Measurements from ENCODE around the gene ZNF836.
A peak's percentile ranks its signal among the peaks of the same experiment; 100 is the strongest.
"Not testable (repeated sequence)": the region's sequence is repeated elsewhere in the genome, so short reads cannot be mapped to it uniquely, and the experiment has no call there.

Gene ZNF836

GRCh38 chr19:52171321-52172169, at the start of gene ZNF836:
TSS of gene ZNF836 (minus strand) at chr19:52171621. CDS start at chr19:52168072, 3,549 bp downstream.
- DNase-seq, result peak; percentile 90

DNA sequence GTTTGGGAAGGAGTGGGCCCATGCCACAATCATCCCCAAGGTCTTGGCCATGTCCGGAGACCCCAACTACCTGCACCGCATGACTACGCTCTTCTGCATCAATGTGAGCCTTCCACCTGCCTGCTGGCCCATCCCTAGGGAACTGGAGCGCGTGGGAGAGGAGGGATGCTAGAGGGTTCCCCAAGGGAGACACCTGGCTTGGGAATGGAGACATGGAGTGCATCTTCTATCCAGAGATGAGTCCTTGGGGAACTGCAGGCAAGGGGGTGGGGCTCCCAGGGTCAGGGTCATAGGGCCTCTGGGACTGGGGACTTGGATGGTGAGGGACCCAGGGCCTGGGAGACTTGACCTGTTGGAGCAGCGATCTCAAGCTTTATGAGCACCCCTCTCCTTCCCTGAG, 49.6 kb upstream of the ZNF836 start:
- no peak for DNase-seq

DNA sequence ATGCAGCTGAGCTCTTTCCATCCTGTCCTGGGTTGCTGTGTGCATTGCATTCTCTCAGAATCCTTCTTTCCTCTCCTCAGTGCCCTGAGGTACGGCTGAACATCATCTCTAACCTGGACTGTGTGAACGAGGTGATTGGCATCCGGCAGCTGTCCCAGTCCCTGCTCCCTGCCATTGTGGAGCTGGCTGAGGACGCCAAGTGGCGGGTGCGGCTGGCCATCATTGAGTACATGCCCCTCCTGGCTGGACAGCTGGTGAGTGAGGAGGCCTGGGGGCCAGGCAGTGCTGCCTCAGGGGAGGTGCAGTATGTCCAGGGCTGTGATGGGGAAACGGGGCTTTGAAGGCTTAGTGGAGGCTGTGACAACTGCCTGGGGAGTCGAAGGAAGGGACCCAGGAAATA, 48.2 kb upstream of the ZNF836 start:
- no peak for DNase-seq

DNA sequence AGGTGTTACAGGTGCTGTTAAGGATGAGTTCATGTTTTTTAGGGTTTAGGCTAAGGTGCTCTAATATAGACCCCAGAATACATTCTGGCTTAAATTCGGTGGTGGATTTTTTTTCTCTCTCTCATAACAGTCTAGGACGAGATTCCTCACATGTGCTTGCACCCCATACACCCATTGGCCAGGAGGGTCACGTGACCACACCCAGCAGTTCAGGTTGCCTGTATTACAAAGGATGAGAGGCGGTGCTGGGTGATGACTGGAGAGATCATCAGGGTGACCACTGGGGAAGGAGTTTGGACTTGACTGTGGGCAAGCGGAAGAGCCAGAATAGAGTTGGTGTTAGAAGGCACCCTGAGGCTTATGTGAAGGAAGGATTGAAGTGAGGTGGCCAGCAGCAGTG, 46.2 kb upstream of the ZNF836 start:
- no peak for DNase-seq

DNA sequence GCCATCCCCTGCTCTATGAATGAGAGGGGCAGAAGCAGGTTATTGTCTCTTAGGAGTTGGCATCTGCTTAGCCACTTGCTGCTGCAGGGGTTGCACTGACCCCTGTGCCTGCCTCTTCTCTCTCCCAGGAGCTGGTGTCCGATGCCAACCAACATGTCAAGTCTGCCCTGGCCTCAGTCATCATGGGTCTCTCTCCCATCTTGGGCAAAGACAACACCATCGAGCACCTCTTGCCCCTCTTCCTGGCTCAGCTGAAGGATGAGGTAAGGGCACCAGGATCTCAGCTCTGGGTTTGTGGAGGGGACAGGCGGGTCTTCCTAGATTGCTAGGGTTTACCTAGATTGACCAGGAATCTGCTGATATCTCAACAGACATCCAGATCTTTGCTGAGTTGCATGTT, 45.0 kb upstream of the ZNF836 start:
- DNase-seq, result no peak

DNA sequence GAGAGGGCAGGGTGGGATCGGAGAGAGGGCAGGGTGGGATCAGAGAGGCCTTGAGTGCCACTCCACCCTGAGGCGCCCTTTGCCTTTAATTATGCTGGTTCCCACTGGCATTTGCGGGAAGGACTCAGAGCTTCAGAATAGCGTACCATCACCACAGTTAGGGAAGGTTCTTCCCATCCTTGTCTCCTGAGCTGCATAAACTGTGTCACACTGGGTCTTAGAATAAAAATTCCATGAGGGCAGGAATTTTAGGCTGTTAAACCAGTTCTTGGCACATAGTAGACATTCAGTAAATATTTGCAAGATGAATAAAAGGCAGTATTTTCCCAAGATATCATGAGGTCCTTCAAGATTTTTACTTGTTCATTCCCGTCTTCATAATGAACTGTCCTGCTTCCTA, 42.8 kb upstream of the ZNF836 start:
- DNase-seq, result no peak

DNA sequence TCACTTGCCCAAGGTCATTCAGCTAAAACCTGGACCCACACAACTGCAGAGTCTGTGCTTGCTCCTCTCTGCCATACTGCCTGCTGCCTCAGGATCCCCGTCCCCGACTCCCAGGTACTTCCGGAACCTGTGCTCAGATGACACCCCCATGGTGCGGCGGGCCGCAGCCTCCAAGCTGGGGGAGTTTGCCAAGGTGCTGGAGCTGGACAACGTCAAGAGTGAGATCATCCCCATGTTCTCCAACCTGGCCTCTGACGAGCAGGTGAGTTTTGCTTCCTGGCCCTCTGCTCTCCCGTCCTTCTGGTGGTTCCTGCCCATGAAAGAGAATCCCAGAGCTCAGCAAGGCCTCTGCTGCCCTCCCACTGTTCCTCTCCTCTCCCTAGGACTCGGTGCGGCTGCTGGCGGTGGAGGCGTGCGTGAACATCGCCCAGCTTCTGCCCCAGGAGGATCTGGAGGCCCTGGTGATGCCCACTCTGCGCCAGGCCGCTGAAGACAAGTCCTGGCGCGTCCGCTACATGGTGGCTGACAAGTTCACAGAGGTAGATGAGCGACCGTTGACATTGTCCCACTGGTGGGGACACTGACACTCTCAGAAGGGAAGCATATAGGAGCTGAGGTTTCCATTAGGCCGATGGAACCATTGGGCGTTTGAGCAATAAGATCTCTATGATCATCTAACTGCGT, 41.3 kb upstream of the ZNF836 start:
- DNase-seq, result no peak

GRCh38 chr19:52211926-52212571, 40.6 kb upstream of the ZNF836 start:
- no peak for DNase-seq

DNA sequence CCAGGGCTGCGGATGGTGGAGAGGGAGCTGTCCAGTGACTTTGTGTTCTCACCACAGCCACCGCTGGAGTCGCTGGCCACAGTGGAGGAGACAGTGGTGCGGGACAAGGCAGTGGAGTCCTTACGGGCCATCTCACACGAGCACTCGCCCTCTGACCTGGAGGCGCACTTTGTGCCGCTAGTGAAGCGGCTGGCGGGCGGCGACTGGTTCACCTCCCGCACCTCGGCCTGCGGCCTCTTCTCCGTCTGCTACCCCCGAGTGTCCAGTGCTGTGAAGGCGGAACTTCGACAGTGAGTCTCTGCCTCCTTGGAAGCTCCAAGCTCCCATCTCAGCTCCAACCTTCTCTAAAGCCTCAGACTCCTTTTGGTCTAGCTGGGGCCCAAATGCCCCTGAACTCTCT, 39.8 kb upstream of the ZNF836 start:
- no peak for DNase-seq

- DNase-seq, result no peak
Observed at GRCh38 chr19:52206481-52206880, 35.1 kb upstream of the ZNF836 start.

- not testable (repeated sequence) for DNase-seq
Observed at GRCh38 chr19:52200755-52201391, 29.5 kb upstream of the ZNF836 start.

DNA sequence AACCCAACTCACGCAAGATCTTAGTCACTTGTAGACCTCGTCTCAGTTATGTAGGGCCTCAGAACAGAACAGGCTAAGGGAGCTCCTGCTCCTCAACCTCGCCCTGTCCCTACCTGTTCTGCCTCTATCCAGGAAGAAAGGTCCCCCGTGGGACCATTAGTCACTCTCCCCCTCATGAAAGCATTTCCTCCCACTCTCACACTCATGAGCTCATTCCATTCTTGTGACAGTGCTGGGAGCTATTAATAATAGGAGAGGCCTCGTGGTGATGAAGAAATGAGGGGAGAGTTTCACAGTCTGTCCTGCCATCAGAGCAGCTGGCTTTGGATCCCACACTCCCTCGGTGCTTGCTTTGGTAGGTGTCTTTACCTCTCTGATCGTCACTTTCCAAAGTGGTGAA, 28.6 kb upstream of the ZNF836 start:
- DNase-seq, result no peak

GRCh38 chr19:52198678-52199077, 27.3 kb upstream of the ZNF836 start:
- DNase-seq, result no peak

GRCh38 chr19:52197964-52198363, 26.5 kb upstream of the ZNF836 start:
- DNase-seq, result no peak

DNA sequence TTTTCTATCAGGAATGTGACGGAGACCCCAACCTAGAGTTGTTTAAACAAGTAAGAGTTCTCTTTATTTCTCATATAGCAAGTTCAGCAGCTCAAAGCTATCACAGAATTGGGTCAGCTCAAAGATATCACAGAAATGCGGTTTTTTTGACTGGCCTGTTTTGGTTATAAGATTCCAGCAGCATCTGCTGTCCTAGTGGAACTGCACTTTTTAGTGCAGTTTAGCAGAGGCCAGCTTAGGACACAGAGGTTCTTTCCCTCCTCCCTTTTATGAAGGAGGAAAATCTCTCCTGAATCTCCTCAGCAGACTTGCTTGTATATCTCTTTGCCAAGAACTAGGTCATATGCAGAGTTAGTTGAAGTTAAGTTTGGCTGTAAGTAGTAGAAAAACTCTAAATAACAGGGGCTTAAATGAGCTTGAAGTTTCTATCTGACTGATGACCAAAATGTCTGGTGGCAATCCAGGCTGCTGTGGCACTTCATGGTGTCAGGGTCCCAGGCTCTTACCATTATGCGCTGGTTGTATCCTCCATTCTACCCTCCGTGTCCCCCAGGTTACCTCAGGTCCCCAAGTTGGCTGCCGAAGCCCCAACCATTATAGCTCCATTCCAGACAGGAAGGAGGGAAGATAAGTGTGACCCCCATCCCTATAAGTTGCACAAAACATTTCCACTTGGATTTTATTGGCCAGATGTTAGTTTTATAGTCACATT, 25.0 kb upstream of the ZNF836 start:
- no peak for DNase-seq

DNA sequence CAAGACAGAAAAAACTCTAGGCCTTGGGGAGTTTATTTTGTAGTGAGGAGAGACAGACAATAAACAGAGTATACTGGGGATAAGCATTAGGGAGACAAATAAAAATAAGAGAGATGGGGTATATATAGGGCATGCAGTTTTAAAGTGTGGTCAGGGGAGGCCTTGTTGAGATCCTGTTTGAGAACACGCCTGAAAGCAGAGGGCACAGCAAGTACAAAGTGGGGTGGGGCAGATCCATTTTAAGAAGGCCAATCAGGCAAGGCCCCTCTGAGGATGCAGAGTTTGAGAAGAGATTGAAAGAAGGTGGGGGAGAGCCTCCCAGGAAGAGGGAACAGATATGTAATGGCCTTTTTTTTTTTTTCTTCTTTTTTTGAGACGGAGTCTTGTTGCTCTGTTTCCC, 20.5 kb upstream of the ZNF836 start:
- DNase-seq, result no peak

DNA sequence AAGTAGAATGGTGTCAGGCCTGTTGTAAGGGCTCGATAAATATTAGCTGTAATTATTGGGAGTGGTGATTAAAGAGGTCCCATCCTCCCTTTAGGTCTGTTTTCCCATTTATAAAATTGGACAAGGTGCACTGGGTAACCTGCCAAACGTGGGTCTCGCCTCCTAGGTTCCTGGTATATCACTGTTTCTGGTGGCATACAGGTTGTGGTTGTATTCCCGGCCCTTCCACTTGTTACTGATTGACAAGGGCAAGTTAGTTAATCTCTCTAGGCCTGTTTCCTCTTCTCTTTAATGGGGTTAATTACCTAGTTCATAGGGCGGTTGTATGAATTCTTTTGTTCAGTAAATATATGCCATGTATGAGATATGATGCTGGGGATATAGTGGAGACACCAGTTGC, 20.0 kb upstream of the ZNF836 start:
- DNase-seq, result no peak

DNA sequence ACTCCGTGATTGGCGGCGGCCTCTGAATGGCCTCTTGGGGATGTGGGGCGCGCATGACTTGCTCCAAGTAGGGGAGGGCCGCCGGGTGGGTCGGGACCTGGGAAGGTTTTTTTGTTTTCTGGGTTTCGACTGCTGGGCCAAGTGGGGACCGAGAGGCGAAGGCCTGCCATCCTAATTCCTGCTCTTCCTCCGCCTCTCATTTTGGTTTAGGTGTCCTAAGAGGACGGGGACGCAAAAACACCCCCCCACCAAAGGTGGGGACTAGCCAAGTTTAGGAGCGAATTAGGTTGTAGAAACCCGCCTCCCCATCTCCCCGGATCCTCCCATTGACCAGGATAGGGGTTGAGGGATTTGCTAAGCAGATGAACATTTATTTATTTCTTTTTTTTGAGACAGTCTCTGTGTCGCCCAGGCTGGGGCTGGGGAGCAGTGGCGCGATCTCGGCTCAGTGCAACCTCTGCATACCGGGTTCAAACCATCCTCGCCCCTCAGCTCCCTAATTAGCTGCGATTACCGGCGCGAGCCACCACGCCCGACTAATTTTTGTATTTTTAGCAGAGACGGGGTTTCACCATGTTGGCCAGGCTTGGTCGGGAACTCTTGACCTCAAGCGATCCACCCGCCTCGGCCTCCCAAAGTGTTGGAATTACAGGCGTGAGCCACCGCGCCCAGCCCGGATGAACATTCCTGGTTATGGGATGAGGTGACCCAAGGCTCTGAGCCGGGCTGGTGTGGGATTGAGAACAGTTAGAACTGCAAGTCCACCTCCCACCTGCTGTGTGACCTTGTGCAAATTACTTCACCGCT, 19.3 kb upstream of the ZNF836 start:
- peak; percentile 57 for DNase-seq

DNA sequence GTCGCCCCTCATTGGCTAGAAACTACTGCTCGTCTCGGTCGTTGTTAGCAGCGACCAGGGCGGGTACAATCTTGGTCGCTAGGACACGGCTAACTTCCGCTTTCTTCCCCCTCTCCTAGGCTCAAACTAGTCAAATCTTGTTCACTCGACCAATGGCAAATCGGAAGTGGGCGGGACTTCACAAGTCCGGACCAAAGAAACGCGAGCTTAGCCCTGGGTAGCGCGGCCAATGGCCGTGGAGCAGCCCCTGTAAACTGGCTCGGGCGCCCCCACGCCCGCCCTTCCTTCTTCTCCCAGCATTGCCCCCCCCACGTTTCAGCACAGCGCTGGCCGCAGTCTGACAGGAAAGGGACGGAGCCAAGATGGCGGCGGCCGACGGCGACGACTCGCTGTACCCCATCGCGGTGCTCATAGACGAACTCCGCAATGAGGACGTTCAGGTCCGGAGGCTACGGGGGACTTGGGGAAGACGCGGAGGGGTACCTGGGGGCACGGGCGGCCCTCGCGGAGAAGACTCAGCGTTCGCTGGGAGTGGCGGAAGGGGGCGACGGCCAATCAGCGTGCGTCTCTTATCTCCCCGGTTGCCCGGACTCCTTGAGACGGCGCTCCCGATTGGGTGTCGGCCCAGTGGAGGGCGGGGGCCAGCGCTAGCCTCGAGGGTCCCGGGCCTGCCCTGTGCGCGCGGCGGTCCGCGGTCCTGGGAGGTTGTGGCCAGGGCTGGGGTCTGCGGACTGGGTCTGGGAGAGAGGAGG, 18.5 kb upstream of the ZNF836 start, which contains the start of gene PPP2R1A:
Gene PPP2R1A, plus strand, starts transcription at position 318 of the 752 bp plus-strand sequence. Its CDS starts 45 bp downstream, at position 363.
- peak; percentile 100 for DNase-seq

- peak; percentile 85 for DNase-seq
Observed at GRCh38 chr19:52188822-52189734, 17.7 kb upstream of the ZNF836 start.

All from NCI-H69 (cell line).